Measurements from ENCODE around the gene C1QTNF5. TPM values are rescaled to one million over a fixed set of nuclear protein-coding genes. Genes with fewer than 3 reads are reported as not detected.

Gene C1QTNF5
- total and polyA plus RNA-seq, 7 donors, result 3.2 to 12.0 (median 8.1) TPM

GRCh38 chr11:119362741-119363080 lies 22.0 kb upstream of the C1QTNF5 start:
- DNase-seq, result no peak
- Histone ChIP-seq H3K36me3 (ENCODE audit: insufficient read depth in 1 of 2, low read depth in 1 of 2) (peaks cover 8 to 31% of the 10 kb centered on the region in 2 donors), H3K27me3 (ENCODE audit: insufficient read depth in 3 of 3, low read length in 2 of 3) (no peaks in the 10 kb centered on the region), H3K4me1 (peaks cover 73% of the 10 kb centered on the region), H3K9me3 (no peaks in the 10 kb centered on the region), H3K27ac (peak overlapping the region; percentile 97), H3K4me3 (peak overlapping the region; percentile 71)
- intact Hi-C loops (cut with DNase I), result no loop called here
- 33 to 58% (median 54%) methylated on average over 5 of the region's 5 CpGs for WGBS, 3 donors
- TF ChIP-seq, protein P1, sequence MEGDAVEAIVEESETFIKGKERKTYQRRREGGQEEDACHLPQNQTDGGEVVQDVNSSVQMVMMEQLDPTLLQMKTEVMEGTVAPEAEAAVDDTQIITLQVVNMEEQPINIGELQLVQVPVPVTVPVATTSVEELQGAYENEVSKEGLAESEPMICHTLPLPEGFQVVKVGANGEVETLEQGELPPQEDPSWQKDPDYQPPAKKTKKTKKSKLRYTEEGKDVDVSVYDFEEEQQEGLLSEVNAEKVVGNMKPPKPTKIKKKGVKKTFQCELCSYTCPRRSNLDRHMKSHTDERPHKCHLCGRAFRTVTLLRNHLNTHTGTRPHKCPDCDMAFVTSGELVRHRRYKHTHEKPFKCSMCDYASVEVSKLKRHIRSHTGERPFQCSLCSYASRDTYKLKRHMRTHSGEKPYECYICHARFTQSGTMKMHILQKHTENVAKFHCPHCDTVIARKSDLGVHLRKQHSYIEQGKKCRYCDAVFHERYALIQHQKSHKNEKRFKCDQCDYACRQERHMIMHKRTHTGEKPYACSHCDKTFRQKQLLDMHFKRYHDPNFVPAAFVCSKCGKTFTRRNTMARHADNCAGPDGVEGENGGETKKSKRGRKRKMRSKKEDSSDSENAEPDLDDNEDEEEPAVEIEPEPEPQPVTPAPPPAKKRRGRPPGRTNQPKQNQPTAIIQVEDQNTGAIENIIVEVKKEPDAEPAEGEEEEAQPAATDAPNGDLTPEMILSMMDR (IDR thresholded peaks at IDR 0.05), result no peak
- ATAC-seq, result no peak

DNA sequence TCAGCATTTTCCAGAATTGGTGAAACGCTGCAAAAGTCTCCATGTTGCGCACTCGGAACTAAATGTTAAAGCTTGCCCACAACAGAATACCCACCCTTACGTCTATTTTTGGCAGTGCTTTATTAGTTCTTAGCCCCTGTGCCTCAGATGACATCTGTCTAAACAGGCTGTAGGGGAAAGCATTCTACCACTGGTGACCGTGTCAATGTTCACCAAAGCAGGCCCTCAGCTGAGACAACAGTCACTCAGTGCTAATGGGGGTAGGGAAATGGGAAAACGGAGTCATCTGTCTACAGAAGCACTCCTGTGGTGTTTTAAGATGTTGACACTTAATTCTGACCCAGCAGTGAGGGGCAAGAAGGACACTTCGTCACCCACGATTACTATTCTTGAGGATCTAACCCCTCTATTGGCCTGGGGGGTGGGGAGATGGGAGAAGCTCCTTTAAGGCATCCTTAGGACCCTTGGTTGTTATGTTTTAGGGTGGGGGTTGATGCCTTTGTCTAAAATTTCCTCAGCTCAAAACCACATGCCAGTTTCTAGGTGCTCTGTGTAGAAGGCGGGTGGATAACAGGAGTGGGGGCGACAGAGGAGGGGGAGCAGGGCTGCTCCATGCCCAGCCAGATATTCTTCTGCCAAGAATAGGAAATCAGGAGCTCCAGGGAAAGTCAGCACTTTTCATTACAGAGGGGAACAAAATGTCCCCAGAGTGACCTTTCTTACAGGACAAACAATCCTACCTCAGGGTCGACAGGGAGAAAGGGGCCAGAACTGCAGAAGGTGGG lies 21.4 kb upstream of the C1QTNF5 start:
- TF ChIP-seq, protein P1 (IDR thresholded peaks at IDR 0.05), result no peak
- Histone ChIP-seq H3K27ac (peak overlapping the region; percentile 97), H3K9me3 (no peaks in the 10 kb centered on the region), H3K4me1 (peaks cover 67% of the 10 kb centered on the region), H3K27me3 (ENCODE audit: insufficient read depth in 3 of 3, low read length in 2 of 3) (no peaks in the 10 kb centered on the region), H3K36me3 (ENCODE audit: insufficient read depth in 1 of 2, low read depth in 1 of 2) (peaks cover 8 to 37% of the 10 kb centered on the region in 2 donors), H3K4me3 (peak overlapping the region; percentile 71)
- DNase-seq, result no peak
- ATAC-seq, result peak; percentile 17 to 33 (median 27)
- WGBS, 3 donors, result 31 to 50% (median 32%) methylated on average over 11 of the region's 11 CpGs
- intact Hi-C loops (cut with DNase I), result no loop called here

DNA sequence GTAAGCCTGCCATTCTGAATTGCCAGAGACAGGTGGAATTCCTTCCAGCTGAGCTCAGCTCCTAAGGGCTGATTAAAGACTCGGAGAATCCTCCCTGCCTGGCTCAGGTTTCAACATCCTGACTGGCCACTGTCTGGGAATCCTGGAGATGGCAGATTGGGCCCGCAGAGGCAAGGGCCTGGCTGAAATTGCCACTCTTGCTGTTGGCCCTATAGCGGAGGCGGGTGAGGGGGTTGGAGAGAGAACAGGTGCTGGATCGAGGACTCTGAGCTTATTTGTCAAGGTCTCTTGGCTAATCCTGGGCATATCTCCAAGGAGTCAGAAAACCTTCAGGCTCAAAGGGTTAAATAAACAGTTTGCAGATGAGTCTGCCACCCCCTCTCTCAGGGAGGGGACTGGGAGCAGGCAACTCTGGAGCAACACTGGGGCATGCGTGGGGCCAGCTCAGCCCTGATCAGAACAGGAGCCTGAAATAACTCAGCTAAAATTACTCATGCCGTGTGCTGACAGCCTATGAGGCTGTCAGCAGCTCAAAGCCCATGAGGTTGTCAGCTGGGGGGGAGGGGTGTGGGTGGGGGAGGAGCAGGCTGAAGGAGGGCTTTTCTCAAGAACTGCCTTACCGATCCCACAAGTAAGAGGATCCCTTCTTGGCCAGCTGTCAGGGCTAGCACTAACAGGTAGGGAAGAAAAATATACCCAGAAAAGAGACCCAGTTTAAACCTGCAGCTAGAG lies 20.5 kb upstream of the C1QTNF5 start:
- Histone ChIP-seq H3K4me1 (peaks cover 61% of the 10 kb centered on the region), H3K4me3 (peak overlapping the region; percentile 6), H3K9me3 (no peaks in the 10 kb centered on the region), H3K36me3 (ENCODE audit: insufficient read depth in 1 of 2, low read depth in 1 of 2) (peaks cover 8 to 36% of the 10 kb centered on the region in 2 donors), H3K27me3 (ENCODE audit: insufficient read depth in 3 of 3, low read length in 2 of 3) (no peaks in the 10 kb centered on the region), H3K27ac (peak overlapping the region; percentile 97)
- intact Hi-C loops (cut with DNase I), result no loop called here
- 15 to 29% (median 23%) methylated on average over 8 of the region's 8 CpGs for WGBS, 3 donors
- peak; percentile 76 to 82 (median 79) for ATAC-seq
- TF ChIP-seq, protein P1 (IDR thresholded peaks at IDR 0.05), result no peak
- peak; percentile 82 to 92 for DNase-seq

- intact Hi-C loops (cut with DNase I), result loop anchor here in 1 of 2 donors (10.0 kb wide), 1 partner anchor 115 kb away; no protein-coding TSS in a partner anchor
- Histone ChIP-seq H3K9me3 (no peaks in the 10 kb centered on the region), H3K36me3 (ENCODE audit: insufficient read depth in 1 of 2, low read depth in 1 of 2) (peaks cover 8 to 52% of the 10 kb centered on the region in 2 donors), H3K27ac (peak overlapping the region; percentile 97), H3K4me3 (no peak overlapping the region), H3K4me1 (peaks cover 53% of the 10 kb centered on the region), H3K27me3 (ENCODE audit: insufficient read depth in 3 of 3, low read length in 2 of 3) (no peaks in the 10 kb centered on the region)
- ATAC-seq (no peak), DNase-seq (peak in 1 of 2 donors; percentile 38)
- TF ChIP-seq, protein P1 (IDR thresholded peaks at IDR 0.05), result no peak
- WGBS, 3 donors, result 65 to 79% (median 69%) methylated on average over 10 of the region's 10 CpGs
Observed at GRCh38 chr11:119359365-119360214, 18.9 kb upstream of the C1QTNF5 start.
